HG03442 (cell line): Measurements from ENCODE around the gene SIDT1.
"Not testable (repeated sequence)": the region's sequence is repeated elsewhere in the genome, so short reads cannot be mapped to it uniquely, and the experiment has no call there.

Experiments used
- ATAC-seq: cut with Tn5 transposase; IDR thresholded peaks from one replicate; pipeline ENCODE4 v1.9.1; 2021; ENCODE audit warnings: mild to moderate bottlenecking, moderate library complexity; ENCODE audit not compliant: unreplicated experiment

The SIDT1 gene

GRCh38 chr3:113629584-113630421, 97.4 kb downstream of the SIDT1 start:
- no peak for ATAC-seq

DNA sequence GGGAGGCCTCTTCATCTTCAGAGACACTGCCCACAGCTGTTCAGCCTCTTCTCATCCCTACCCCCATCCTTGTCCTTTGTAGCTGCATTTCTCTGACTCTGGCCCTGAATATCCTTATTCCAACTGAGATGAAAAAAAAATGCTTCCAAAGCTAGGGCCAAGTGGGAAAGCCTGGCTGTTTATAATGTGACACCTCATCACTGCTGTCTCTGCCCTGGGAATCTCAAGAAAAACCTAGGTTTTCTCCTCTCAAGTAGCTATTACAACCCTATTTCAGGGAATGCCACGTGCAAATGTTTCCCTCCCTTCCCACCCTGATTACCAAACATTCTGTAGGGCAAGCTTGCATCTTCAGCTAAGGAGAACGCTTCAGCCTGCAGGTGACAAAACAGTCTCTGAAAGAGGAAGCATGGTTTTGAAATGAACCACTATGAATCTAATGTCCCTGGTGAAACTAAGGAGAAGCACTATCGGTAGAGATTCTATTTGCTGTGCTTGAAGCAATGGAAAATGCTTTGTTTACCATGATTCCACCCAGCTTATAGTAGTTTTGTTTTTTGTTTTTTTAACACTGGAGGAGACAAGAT, 98.7 kb downstream of the SIDT1 start:
- ATAC-seq: no peak

DNA sequence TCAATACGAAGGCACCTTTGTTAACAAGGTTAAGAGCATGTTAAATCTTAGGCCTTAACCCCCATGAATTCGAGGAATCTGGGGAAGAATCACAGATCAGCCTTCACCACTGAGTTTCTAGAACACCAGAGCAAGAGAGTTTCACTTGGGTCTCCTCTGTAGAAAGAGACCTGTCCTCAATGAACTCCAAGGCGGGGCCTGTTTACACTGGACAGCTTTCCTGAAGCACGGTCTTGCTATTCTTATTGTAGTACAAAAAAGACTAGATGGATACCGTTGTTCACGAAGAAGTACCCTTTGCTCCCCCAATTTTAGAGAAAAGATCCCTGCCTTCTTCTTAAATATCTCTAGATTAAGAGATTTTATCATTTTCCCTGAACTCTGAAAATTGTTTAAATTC, 99.2 kb downstream of the SIDT1 start:
- no peak for ATAC-seq

DNA sequence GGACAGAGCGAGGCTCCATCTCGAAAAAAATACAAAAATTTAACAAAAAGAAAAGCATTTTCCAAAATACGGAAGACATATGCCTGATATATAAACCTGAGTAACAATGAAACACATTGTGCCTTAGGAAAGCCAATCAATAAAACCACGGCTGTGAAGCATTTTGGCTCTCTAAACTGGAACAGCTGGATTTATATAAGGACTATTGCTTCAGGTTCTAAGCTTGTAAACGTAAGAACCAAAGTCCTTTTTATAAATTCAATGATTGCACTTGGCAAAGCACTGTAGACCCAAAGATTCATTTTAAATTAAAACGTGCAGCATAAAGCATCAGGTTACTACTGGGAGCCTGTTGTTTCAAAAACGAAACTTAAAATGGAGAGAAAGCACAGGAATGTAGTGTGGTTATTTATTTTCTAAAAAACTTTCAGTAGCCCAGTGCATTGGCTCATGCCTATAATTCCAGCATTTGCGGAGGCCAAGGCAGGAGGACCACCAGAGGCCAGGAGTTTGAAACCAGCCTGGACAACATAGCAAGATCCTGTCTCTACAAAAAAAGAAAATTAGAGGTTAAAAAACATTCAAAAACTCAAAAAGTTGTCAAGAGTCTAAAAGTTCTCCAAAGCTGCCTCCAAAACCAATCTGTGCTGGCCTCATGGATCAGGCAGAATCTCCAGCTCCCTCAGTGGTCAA, 102.6 kb downstream of the SIDT1 start:
- ATAC-seq: no peak

- ATAC-seq: not testable (repeated sequence)
Observed at GRCh38 chr3:113636034-113636433, 103.7 kb downstream of the SIDT1 start.

DNA sequence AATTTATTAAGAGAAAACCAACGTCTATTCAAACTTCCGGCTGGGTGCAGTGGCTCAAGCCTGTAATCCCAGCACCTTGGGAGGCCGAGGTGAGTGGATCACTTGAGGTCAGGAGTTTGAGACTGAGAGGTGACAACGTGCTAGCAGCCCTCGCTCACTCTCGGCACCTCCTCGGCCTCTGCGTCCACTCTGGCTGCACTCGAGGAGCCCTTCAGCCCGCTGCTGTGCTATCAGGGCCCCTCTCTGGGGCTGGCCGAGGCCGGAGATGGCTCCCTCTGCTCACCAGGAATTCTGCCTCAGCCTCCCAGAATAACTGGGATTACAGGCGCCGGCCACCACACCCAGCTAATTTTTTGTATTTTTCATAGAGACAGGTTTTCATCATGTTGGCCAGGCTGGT, 105.4 kb downstream of the SIDT1 start:
- ATAC-seq: no peak

DNA sequence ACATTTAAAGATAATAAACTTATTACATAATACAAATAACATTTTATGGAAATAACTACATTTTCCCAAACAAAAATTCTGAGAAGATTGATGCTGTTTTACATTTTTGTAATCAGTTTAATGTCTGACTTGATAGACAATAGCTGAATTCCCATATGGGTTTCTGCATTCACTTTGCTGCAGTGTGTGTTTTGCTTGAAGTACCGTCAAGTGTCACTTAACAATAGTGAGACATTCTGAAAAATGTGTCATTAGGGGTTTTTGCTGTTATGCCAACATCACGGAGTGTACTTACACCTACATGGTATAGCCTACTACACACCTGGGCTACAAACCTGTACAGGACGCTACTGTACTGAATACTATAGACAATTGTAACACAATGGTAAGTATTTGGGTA, 106.6 kb downstream of the SIDT1 start:
- ATAC-seq: no peak

GRCh38 chr3:113643583-113643982, 111.2 kb downstream of the SIDT1 start:
- ATAC-seq: no peak

GRCh38 chr3:113648524-113648923, 116.2 kb downstream of the SIDT1 start:
- no peak for ATAC-seq

GRCh38 chr3:113649174-113649845, 117.0 kb downstream of the SIDT1 start:
- no peak for ATAC-seq

DNA sequence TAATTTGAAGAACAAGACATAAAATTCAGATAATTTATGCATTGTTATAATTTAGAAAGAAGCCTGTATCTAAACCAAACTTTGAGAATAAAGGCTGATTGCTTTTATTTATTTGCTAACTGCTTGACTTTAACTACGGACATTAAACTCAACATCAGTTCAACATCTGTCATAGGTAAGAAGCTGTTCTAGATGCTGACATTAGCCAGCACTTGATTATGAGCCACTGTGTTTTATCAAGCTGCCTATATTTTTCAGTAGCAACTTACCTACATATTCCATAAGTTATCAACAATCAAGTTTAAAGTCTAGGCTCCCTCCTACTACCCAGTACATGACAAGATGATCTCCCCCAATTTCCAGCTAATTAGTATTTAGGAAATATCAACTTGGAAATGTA, 122.0 kb downstream of the SIDT1 start:
- no peak for ATAC-seq

DNA sequence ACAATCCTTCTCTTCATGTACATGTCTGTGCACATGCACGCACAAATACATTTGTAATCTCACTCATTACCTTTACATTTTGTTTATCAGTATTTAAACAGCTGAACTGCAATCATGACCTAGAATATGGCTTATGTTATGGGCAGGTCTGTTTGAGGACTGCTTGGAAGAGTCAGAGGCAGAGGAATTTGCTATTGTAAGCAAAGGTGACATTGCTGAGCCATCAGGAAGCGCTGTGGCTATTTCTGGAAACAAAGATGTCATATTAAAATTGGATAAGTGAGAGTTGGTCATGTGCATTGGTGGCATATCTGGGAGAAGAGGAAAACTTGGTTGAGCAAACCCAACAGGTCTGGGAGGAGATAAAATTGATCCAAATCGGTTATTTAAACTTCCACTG, 122.5 kb downstream of the SIDT1 start:
- ATAC-seq: no peak

- ATAC-seq: no peak
Observed at GRCh38 chr3:113658107-113658506, 125.8 kb downstream of the SIDT1 start.

DNA sequence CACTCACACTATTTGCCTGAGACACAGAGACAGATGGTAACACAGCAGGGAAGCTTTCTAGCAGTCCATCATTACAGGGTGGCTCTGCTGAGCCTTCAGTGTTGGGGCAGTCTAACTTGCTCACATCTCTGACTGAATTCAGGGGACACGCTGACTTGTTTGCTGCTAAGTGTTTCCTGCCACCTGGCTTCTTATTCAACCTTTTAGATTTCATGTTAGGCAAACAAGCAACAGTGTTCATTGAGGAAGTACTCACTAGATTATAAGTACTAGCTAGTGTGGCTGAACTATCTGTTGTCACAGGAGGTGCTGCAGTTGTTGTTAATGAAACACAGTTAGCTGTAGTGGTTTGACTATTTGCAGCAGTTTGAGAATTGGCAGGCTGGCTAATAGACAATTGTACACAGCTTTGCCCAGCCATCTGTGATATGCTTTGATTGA, 126.8 kb downstream of the SIDT1 start:
- ATAC-seq: no peak

GRCh38 chr3:113659996-113660395, 127.6 kb downstream of the SIDT1 start:
- ATAC-seq: no peak

GRCh38 chr3:113660458-113660857, 128.1 kb downstream of the SIDT1 start:
- no peak for ATAC-seq

DNA sequence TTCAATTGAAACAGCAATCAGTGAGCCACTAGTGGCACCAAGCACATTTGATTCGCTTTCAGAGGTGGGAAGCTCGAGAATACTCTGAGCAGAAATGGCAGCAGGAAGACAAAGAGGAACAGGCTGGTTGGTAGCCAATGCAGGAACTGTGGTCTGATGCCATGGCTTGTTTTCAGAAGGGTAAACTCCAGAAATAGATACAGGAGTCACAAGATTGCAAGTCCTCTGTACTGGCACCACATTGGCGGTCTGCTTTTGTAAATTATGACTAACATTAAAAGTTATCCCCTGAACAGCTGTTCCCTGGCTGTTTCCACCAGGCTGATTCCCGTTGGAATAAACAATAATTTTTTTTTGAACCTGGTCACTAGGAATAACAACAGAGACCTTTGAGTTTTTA, 128.5 kb downstream of the SIDT1 start:
- no peak for ATAC-seq

GRCh38 chr3:113662824-113663223, 130.5 kb downstream of the SIDT1 start:
- no peak for ATAC-seq

GRCh38 chr3:113663324-113663750, 131.0 kb downstream of the SIDT1 start:
- no peak for ATAC-seq

- no peak for ATAC-seq
Observed at GRCh38 chr3:113663761-113664160, 131.4 kb downstream of the SIDT1 start.

DNA sequence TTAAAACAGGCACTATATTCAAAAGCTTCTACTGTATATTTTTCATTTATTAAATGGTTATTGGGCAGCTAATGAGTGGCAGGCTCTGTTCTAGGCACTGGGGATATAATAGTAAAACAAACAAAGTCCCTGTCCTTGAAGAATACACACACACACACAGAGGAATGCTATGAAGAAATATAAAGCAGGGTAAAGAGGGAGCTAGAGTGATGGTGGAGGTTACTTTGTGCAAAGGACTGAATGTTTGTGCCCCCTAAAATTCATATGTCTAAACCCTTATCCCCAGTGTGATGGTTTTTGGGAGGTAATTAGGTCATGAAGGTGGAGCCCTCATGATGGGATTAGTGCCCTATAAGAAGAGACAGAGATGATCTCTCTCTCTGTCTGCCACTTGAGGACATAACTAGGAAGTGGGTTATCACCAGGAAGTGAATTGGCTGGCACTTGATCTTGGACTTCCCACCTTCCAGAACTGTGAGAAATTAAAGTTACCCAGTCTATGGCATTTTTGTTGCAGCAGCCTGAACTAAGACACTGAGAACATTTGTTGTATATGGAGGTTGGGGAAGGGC, 132.3 kb downstream of the SIDT1 start:
- no peak for ATAC-seq
